Measurements from ENCODE around the gene NIT1.

The NIT1 gene

DNA sequence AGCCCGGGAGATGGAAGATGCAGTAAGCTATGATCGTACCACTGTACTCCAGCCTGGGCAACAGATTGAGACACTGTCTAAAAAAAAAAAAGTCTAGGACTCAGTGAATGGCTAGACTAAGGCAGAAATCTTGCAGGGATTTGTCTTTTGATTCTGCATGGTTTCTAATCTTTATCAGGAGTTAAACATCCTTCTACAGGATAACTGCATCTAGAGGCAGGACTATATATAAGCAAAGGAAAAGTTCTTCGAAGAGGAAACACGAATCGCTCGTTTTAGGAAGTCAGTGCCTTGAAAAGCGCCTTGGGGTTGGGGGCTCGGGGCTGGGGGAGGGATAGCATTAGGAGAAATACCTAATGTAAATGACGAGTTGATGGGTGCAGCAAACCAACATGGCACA is 35.3 kb downstream of the NIT1 start:
- no peak overlapping the region for H3K9ac ChIP-seq (ENCODE audit: low read length)
- H3K4me3 ChIP-seq (ENCODE audit: low read length) = peak overlapping the region; percentile 93
- peak overlapping the region; percentile 9 for H3K27ac ChIP-seq (ENCODE audit: low read depth, low read length)
- H3K27me3 ChIP-seq (ENCODE audit: control insufficient read depth, insufficient read depth, low read length) = no peaks in the 10 kb centered on the region
- no peaks in the 10 kb centered on the region for H3K36me3 ChIP-seq (ENCODE audit: control insufficient read depth, insufficient read depth, low read length)
- no peaks in the 10 kb centered on the region for H3K4me1 ChIP-seq (ENCODE audit: control insufficient read depth, insufficient read depth, low read length)

GRCh38 chr1:161153682-161154337 is 35.9 kb downstream of the NIT1 start, which contains the start of gene UFC1:
TSS of gene UFC1 (plus strand) at chr1:161153978. CDS start at chr1:161153998, 20 bp downstream.
- Histone ChIP-seq H3K4me3 (ENCODE audit: low read length) (peak within 1 kb of the TSS; percentile 93), H3K27me3 (ENCODE audit: control insufficient read depth, insufficient read depth, low read length) (no peaks in the 10 kb centered on the region), H3K36me3 (ENCODE audit: control insufficient read depth, insufficient read depth, low read length) (no peaks in the 10 kb centered on the region), H3K27ac (ENCODE audit: low read depth, low read length) (peak within 1 kb of the TSS; percentile 94), H3K9ac (ENCODE audit: low read length) (peak within 1 kb of the TSS; percentile 87), H3K4me1 (ENCODE audit: control insufficient read depth, insufficient read depth, low read length) (peaks cover 2% of the 10 kb centered on the region)

DNA sequence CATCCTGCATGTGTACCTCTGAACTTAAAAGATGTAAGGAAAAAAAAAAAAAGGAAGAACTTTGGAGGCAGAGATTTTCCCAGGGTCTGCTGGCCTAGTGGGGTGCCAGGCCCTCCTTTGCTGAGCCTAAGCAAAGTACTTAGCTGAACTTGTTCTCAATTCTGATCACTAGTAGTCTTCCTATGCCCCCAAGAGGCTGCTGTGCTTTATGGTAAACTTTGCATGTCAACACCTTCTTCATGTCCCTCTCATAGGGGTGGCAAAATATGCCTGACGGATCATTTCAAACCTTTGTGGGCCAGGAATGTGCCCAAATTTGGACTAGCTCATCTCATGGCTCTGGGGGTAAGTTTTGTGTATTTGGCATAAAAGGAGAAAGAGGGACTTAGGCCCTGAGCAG is 40.0 kb downstream of the NIT1 start:
- Histone ChIP-seq H3K4me3 (ENCODE audit: low read length) (no peak overlapping the region), H3K27ac (ENCODE audit: low read depth, low read length) (no peak overlapping the region), H3K36me3 (ENCODE audit: control insufficient read depth, insufficient read depth, low read length) (peaks cover 5% of the 10 kb centered on the region), H3K9ac (ENCODE audit: low read length) (no peak overlapping the region), H3K4me1 (ENCODE audit: control insufficient read depth, insufficient read depth, low read length) (peaks cover 10% of the 10 kb centered on the region), H3K27me3 (ENCODE audit: control insufficient read depth, insufficient read depth, low read length) (no peaks in the 10 kb centered on the region)

DNA sequence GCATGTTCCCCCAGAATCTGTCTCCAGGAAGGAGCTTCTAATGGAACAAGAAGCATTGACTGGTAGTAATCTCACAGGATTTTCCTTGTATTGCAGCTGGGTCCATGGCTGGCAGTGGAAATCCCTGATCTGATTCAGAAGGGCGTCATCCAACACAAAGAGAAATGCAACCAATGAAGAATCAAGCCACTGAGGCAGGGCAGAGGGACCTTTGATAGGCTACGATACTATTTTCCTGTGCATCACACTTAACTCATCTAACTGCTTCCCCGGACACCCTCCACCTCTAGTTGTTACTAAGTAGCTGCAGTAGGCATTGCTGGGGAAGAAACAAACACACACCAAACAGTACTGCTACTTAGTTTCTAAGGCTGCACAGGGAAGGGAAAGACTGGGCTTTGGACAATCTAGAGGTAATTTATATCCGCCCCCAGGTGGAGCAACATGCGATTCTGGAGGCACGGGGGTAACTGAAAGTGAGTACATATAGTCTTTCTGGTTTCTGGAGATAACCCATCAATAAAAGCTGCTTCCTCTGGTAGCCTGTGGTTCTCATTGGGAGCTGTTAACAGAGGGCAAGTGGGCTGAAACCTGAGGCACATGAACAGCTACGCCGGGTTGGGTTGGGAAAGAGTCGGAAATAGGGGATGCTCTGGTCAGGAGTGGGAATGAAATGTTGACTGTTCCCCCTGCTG is 40.6 kb downstream of the NIT1 start:
- H3K27me3 ChIP-seq (ENCODE audit: control insufficient read depth, insufficient read depth, low read length) = no peaks in the 10 kb centered on the region
- H3K27ac ChIP-seq (ENCODE audit: low read depth, low read length) = peak overlapping the region; percentile 85
- H3K4me1 ChIP-seq (ENCODE audit: control insufficient read depth, insufficient read depth, low read length) = peaks cover 10% of the 10 kb centered on the region
- H3K9ac ChIP-seq (ENCODE audit: low read length) = peak overlapping the region; percentile 61
- H3K4me3 ChIP-seq (ENCODE audit: low read length) = peak overlapping the region; percentile 92
- peaks cover 6% of the 10 kb centered on the region for H3K36me3 ChIP-seq (ENCODE audit: control insufficient read depth, insufficient read depth, low read length)

- Histone ChIP-seq H3K9ac (ENCODE audit: low read length) (peak within 1 kb of the TSS; percentile 85), H3K4me3 (ENCODE audit: low read length) (peak within 1 kb of the TSS; percentile 92), H3K36me3 (ENCODE audit: control insufficient read depth, insufficient read depth, low read length) (peaks cover 6% of the 10 kb centered on the region), H3K4me1 (ENCODE audit: control insufficient read depth, insufficient read depth, low read length) (peaks cover 10% of the 10 kb centered on the region), H3K27me3 (ENCODE audit: control insufficient read depth, insufficient read depth, low read length) (no peaks in the 10 kb centered on the region), H3K27ac (ENCODE audit: low read depth, low read length) (peak within 1 kb of the TSS; percentile 85)
Observed at GRCh38 chr1:161159087-161159912, 41.4 kb downstream of the NIT1 start, which contains the start of gene USP21. TSS of gene USP21 (plus strand) at chr1:161159500. CDS start at chr1:161160641, 1,141 bp downstream.

GRCh38 chr1:161159913-161160243 is 42.0 kb downstream of the NIT1 start:
- H3K4me1 ChIP-seq (ENCODE audit: control insufficient read depth, insufficient read depth, low read length) = peaks cover 10% of the 10 kb centered on the region
- H3K27me3 ChIP-seq (ENCODE audit: control insufficient read depth, insufficient read depth, low read length) = no peaks in the 10 kb centered on the region
- H3K9ac ChIP-seq (ENCODE audit: low read length) = peak overlapping the region; percentile 85
- H3K36me3 ChIP-seq (ENCODE audit: control insufficient read depth, insufficient read depth, low read length) = peaks cover 6% of the 10 kb centered on the region
- peak overlapping the region; percentile 92 for H3K4me3 ChIP-seq (ENCODE audit: low read length)
- H3K27ac ChIP-seq (ENCODE audit: low read depth, low read length) = peak overlapping the region; percentile 85

- Histone ChIP-seq H3K4me1 (ENCODE audit: control insufficient read depth, insufficient read depth, low read length) (peaks cover 10% of the 10 kb centered on the region), H3K9ac (ENCODE audit: low read length) (no peak overlapping the region), H3K4me3 (ENCODE audit: low read length) (no peak overlapping the region), H3K27ac (ENCODE audit: low read depth, low read length) (no peak overlapping the region), H3K27me3 (ENCODE audit: control insufficient read depth, insufficient read depth, low read length) (no peaks in the 10 kb centered on the region), H3K36me3 (ENCODE audit: control insufficient read depth, insufficient read depth, low read length) (peaks cover 6% of the 10 kb centered on the region)
Observed at GRCh38 chr1:161160671-161161145, 42.8 kb downstream of the NIT1 start.

- Histone ChIP-seq H3K9ac (ENCODE audit: low read length) (no peak overlapping the region), H3K27ac (ENCODE audit: low read depth, low read length) (no peak overlapping the region), H3K36me3 (ENCODE audit: control insufficient read depth, insufficient read depth, low read length) (peaks cover 6% of the 10 kb centered on the region)
Observed at GRCh38 chr1:161161652-161162051, 43.7 kb downstream of the NIT1 start.

GRCh38 chr1:161162052-161162451 is 44.1 kb downstream of the NIT1 start:
- H3K4me1 ChIP-seq (ENCODE audit: control insufficient read depth, insufficient read depth, low read length) = peaks cover 13% of the 10 kb centered on the region
- no peak overlapping the region for H3K9ac ChIP-seq (ENCODE audit: low read length)
- H3K27me3 ChIP-seq (ENCODE audit: control insufficient read depth, insufficient read depth, low read length) = no peaks in the 10 kb centered on the region
- H3K27ac ChIP-seq (ENCODE audit: low read depth, low read length) = no peak overlapping the region
- H3K36me3 ChIP-seq (ENCODE audit: control insufficient read depth, insufficient read depth, low read length) = peaks cover 6% of the 10 kb centered on the region
- no peak overlapping the region for H3K4me3 ChIP-seq (ENCODE audit: low read length)

More at GRCh38 chr1:161161652-161162051, 43.7 kb downstream of the NIT1 start:
- Histone ChIP-seq H3K4me3 (ENCODE audit: low read length) (no peak overlapping the region), H3K4me1 (ENCODE audit: control insufficient read depth, insufficient read depth, low read length) (peaks cover 10% of the 10 kb centered on the region), H3K27me3 (ENCODE audit: control insufficient read depth, insufficient read depth, low read length) (no peaks in the 10 kb centered on the region)

- H3K27me3 ChIP-seq (ENCODE audit: control insufficient read depth, insufficient read depth, low read length) = no peaks in the 10 kb centered on the region
- H3K27ac ChIP-seq (ENCODE audit: low read depth, low read length) = no peak overlapping the region
- H3K4me1 ChIP-seq (ENCODE audit: control insufficient read depth, insufficient read depth, low read length) = peaks cover 15% of the 10 kb centered on the region
- no peak overlapping the region for H3K4me3 ChIP-seq (ENCODE audit: low read length)
- peaks cover 6% of the 10 kb centered on the region for H3K36me3 ChIP-seq (ENCODE audit: control insufficient read depth, insufficient read depth, low read length)
- no peak overlapping the region for H3K9ac ChIP-seq (ENCODE audit: low read length)
Observed at GRCh38 chr1:161162806-161163205, 44.9 kb downstream of the NIT1 start.

DNA sequence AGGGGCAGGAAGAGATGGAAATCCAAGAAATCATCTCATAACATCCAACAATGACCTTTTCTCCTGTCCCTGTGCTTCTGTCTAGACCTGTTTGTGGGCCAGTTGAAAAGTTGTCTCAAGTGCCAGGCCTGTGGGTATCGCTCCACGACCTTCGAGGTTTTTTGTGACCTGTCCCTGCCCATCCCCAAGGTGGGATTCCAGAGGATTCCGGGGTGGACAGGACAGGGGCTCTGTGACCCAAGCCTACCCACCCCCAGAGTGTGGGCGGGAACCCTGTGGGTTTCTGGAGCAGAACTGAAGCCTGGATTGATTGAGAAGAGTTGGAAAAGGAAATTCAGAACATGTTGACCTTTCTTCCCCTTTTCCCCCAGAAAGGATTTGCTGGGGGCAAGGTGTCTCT is 45.9 kb downstream of the NIT1 start:
- H3K4me1 ChIP-seq (ENCODE audit: control insufficient read depth, insufficient read depth, low read length) = peaks cover 13% of the 10 kb centered on the region
- H3K4me3 ChIP-seq (ENCODE audit: low read length) = no peak overlapping the region
- peaks cover 6% of the 10 kb centered on the region for H3K36me3 ChIP-seq (ENCODE audit: control insufficient read depth, insufficient read depth, low read length)
- no peaks in the 10 kb centered on the region for H3K27me3 ChIP-seq (ENCODE audit: control insufficient read depth, insufficient read depth, low read length)
- no peak overlapping the region for H3K27ac ChIP-seq (ENCODE audit: low read depth, low read length)
- H3K9ac ChIP-seq (ENCODE audit: low read length) = no peak overlapping the region

GRCh38 chr1:161164901-161165610 is 47.2 kb downstream of the NIT1 start:
- H3K27me3 ChIP-seq (ENCODE audit: control insufficient read depth, insufficient read depth, low read length) = no peaks in the 10 kb centered on the region
- peaks cover 11% of the 10 kb centered on the region for H3K36me3 ChIP-seq (ENCODE audit: control insufficient read depth, insufficient read depth, low read length)
- H3K4me1 ChIP-seq (ENCODE audit: control insufficient read depth, insufficient read depth, low read length) = peaks cover 8% of the 10 kb centered on the region
- no peak overlapping the region for H3K9ac ChIP-seq (ENCODE audit: low read length)
- H3K27ac ChIP-seq (ENCODE audit: low read depth, low read length) = peak overlapping the region; percentile 87
- peak overlapping the region; percentile 83 for H3K4me3 ChIP-seq (ENCODE audit: low read length)
